Suprapubic skin (tissue), 4 donors: ENCODE data around the gene MRPL53.
"Not testable (repeated sequence)": the region's sequence is repeated elsewhere in the genome, so short reads cannot be mapped to it uniquely, and the experiment has no call there.

Source experiments
- EP300 ChIP-seq: sonication (generic); formaldehyde crosslinking; IDR thresholded peaks from one replicate; pipeline ENCODE4 v1.6.1; 2017; ENCODE audit warnings: antibody characterized with exemption
- POLR2A ChIP-seq, 2 donors: fragments of 450-650 bp; IDR thresholded peaks; one replicate each; pipeline ENCODE4 v1.6.1; 2017; ENCODE audit warnings: antibody characterized with exemption in 2 of 2, mild to moderate bottlenecking in 2 of 2, moderate library complexity in 2 of 2
- POLR2AphosphoS5 ChIP-seq, 3 donors: sonication (generic); formaldehyde crosslinking; IDR thresholded peaks; one replicate each; pipeline ENCODE4 v1.6.1; 2017; ENCODE audit warnings: antibody characterized with exemption in 3 of 3
- TF ChIP-seq, protein P1 (sequence below), 2 donors: fragments of 200-600 bp in 1 of 2; fragments of 450-650 bp in 1 of 2; sonication (generic) in 1 of 2; IDR thresholded peaks; one replicate each; pipeline ENCODE4 v1.5.1; 2016 to 2019; ENCODE audit warnings: antibody characterized with exemption in 2 of 2, mild to moderate bottlenecking in 1 of 2, moderate library complexity in 1 of 2

DNA sequence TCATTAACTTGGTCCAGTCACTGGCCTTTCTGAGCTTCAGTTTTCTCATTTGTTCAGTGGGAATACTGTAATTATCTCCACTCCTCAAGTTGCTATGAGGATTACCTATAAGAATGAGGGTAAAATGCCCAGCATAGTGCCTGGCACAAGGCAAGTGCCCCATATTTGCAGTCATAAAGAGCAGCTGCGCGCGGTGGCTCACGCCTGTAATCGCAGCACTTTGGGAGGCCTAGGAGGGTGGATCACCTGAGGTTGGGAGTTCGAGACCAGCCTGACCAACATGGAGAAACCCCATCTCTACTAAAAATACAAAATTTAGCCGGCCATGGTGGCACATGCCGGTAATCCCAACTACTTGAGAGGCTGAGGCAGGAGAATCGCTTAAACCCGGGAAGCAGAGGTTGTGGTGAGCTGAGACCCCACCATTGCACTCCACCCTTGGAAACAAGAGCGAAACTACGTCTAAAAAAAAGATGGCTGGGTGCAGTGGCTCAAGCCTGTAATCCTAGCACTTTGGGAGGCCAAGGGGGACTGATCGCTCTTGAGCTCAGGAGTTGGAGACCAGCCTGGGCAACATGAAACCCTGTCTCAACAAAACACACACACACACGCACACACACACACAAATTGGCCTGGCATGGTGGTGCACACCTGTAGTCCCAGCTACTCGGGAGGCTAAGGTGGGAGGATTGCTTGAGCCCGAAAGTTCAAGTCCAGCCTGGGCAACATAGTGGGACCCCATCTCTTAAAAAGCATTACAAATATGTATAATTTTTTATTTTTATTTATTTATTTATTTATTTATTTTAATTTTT, 29.8 kb downstream of the MRPL53 start:
- TF ChIP-seq, protein P1, sequence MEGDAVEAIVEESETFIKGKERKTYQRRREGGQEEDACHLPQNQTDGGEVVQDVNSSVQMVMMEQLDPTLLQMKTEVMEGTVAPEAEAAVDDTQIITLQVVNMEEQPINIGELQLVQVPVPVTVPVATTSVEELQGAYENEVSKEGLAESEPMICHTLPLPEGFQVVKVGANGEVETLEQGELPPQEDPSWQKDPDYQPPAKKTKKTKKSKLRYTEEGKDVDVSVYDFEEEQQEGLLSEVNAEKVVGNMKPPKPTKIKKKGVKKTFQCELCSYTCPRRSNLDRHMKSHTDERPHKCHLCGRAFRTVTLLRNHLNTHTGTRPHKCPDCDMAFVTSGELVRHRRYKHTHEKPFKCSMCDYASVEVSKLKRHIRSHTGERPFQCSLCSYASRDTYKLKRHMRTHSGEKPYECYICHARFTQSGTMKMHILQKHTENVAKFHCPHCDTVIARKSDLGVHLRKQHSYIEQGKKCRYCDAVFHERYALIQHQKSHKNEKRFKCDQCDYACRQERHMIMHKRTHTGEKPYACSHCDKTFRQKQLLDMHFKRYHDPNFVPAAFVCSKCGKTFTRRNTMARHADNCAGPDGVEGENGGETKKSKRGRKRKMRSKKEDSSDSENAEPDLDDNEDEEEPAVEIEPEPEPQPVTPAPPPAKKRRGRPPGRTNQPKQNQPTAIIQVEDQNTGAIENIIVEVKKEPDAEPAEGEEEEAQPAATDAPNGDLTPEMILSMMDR (IDR thresholded peaks at IDR 0.05) = not testable (repeated sequence)
- TF ChIP-seq POLR2A (IDR thresholded peaks at IDR 0.05); POLR2AphosphoS5 (IDR thresholded peaks at IDR 0.05); EP300: not testable (repeated sequence)
